Islet precursor cell (in vitro differentiated cells): ENCODE measurements around the gene DCST2.
A peak's percentile ranks its signal among the peaks of the same experiment; 100 is the strongest.
"Not testable (repeated sequence)": the region's sequence is repeated elsewhere in the genome, so short reads cannot be mapped to it uniquely, and the experiment has no call there.

Source experiments
- DNase-seq: peaks from one replicate; pipeline ENCODE4 v3.0.0-alpha.2; 2018

The DCST2 gene

DNA sequence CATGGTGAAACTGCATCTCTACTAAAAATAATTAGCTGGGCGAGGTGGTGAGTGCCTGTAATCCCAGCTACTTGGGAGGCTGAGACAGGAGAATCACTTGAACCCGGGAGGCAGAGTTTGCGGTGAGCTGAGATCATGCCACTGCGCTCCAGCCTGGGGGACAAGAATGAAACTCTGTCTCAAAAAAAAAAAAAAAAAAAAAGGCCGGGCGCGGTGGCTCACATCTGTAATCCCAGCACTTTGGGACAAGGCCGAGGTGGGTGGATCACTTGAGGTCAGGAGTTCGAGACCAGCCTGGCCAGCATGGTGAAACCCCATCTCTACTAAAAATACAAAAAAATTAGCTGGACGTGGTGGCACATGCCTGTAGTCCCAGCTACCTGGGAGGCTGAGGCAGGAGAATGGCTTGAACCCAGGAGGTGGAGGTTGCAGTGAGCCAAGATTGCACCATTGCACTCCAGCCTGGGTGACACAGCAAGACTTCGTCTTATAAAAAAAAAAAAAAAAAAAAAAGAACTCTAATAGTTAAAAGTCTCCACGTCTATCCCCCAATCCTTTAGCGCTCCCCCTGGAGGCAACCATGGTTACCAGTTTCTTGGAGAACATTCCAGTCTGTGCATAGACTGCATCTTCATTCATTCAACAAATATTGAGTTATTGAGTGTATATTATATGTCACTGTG, 38.1 kb downstream of the DCST2 start:
- DNase-seq = not testable (repeated sequence)

DNA sequence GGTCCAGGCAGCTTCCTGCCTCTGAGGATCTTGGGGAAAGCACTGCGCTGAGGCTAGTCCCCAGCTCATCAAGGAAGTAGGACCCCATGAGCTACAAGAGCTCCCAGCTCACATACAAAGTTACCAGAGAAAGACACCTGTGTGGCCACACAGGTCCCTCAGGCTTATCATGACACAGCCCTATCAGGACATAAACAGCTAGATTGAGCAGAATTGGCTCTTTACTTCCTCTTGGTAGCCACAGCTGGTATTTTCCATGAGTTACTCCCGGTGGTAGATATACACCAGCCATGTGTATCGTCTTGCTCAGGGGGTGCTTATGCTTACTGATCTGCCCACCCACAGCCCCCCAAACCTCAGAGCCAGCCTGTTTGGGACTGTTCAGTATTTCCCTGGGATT, 39.0 kb downstream of the DCST2 start:
- DNase-seq = no peak

DNA sequence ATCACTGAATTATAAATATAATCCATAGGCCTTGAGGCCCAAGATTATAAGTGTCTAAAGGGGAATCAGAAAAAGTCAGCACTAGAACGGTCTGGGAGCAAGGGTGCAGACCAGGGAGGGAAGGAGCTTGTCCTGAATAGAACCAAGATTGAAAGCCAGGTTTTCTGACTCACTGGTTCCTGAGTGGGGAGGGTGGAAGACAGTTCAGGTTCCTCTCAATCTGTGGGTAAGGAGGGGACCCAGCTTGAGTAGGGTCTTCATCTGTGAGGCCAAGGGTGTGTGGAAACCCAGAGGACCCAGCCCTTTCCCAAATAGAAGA, 39.4 kb downstream of the DCST2 start:
- DNase-seq = no peak

DNA sequence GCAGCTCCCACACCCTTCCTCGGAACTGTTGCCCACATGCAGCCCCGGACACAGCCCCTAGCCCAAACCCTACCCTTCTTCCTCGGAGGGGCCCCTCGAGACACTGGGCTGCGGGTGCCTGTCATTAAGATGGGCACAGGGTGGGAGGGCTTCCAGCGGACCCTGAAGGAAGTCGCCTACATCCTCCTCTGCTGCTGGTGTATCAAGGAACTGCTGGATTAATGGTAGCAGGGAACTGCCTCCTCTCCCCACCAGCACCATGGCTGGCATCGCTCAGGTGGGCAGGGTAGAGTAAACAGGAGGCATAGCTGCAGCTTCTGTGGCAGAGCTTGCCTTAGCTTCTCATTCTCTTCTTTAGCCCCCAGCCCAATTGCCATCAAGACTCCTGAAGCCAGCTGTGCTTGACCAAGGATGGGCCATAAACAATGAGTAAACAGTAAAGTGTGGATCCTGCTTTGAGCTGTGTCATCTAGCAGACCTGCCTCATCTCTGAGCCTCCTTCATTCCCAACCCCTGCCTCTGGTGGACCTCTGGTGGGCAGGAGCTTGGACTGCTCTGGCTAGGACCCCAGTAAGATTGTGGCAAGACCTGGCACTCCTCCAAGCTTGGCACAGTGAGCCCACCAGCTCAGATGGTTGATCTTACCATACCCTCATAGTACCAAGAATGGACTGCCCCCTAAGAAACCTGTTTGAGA, 39.9 kb downstream of the DCST2 start, which contains the start of gene LENEP:
Gene LENEP (plus strand): TSS at position 15 of the 697 bp plus-strand sequence. CDS start 22 bp downstream, at position 37.
- DNase-seq = no peak

DNA sequence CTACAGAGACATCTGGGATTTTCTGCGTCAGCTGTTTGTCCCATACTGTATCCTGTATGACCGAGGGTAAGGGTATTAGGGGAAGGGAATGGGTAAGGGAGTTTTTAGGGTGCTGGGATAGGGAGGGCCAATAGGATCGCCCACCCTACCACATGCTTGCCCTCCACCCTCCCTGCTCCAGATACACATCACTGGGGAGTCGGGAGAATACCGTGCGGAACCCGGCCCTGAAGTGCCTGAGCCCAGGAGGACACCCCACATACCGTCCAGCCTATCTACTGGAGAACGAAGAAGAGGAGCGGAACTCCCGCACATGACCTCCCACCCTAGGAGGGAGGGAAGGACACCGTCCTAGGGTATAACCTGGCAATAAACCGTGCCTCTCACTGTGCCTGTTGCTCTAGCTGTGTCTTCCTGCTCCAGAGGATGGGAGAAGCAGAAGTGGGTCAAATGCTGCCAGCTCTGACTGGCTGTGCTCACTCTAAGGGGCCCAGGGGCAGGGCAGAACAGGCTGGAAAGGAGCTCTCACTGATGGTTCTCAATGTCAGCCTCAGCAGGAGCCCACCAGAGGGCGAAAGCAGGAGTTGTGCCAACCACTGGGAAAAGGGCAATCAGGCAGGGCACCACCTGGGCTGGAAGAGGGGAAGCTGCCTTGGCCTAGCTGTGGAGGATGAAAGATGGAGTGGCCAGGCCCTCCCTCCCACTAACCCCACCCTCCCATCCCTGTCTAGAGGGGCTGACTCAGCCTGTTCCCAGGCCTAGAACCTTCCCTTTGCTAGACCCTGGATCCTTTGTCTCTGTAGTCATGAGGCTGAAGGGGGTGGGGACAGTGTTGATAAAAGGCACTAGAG, 40.6 kb downstream of the DCST2 start:
- peak; percentile 76 for DNase-seq

DNA sequence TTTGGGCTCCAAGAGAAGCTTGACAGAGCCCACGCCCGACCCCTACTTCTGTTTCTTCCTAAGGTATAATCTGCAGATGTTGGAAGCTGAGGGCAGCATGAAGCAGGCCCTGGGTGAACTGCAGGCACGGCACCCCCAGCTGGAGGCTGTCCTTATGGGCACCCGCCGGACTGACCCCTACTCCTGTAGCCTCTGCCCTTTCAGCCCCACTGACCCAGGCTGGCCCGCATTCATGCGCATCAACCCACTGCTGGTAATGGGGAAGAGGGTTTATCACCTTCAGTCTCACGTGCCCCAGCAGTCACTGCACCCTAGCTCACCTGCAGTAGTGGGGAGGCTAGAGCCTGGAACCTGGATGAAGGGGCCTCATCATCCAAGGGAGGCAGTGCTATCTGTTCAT, 43.3 kb downstream of the DCST2 start:
- DNase-seq = no peak

DNA sequence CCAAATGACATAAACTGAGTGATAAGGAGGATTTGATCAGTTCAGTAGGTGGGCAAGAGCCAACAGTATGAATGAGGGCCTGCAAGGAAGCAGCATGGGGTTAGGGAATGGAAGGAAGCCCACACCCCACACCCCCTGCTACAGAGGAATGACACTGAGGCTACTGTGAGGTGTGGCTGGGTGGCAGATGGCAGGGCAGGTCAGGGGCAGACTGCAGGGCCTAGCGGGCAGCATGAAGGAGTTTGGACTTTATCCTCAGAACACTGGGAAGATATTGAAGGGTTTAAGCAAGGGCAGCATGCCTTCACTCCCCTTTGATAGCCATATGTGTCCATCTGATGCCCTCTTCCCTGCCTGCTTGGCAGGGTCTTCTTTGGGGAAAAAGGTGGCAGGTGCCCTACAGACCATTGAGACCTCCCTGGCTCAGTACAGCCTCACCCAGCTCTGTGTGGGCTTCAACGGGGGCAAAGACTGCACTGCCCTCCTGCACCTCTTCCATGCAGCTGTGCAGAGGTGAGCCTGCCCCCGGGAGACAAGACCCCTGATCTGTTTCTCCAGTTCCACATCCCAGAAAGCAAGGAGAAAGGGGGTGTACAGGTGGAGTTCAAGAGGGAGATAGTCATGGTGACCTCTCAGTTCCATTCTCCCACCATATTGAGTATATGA, 44.3 kb downstream of the DCST2 start:
- no peak for DNase-seq

DNA sequence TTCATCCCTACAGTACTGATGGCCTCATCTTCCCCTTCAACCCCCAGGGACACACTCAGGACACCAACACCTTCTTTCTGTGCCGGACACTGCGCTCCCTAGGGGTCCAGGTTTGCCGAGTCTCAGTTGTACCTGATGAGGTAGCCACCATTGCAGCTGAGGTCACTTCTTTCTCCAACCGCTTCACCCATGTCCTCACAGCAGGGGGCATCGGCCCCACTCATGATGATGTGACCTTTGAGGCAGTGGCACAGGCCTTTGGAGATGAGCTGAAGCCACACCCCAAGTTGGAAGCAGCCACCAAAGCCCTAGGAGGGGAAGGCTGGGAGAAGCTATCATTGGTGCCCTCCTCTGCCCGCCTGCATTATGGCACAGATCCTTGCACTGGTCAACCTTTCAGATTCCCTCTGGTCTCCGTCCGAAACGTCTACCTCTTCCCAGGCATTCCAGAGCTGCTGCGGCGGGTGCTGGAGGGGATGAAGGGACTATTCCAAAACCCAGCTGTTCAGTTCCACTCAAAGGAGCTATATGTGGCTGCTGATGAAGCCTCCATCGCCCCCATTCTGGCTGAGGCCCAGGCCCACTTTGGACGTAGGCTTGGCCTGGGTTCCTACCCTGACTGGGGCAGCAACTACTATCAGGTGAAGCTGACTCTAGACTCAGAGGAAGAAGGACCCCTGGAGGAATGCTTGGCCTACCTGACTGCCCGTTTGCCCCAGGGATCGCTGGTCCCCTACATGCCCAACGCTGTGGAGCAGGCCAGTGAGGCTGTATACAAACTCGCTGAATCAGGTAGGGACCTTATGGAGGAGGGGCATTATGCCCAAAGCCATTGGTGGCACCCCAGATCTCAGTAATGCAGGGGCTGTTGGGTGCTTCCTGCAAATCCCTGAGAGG, 45.3 kb downstream of the DCST2 start:
- DNase-seq = no peak

DNA sequence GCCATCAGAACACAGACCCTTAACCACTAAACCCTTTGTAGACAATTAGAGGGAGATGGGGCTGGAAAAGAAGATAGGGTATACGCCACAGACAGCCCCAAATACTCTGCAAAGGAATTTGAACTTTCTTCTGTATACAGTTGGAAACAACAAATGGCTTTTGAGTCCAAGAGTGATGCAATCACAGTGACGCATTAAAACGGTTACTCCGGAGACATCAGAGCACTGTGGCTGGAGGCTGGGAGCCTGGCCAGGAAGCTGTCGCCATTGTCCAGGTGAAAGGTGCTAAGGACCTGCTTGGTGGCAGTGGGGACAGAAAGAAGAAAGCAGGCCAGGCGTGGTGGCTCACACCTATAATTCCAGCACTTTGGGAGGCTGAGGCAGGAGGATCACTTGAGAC, 46.3 kb downstream of the DCST2 start:
- DNase-seq = no peak

DNA sequence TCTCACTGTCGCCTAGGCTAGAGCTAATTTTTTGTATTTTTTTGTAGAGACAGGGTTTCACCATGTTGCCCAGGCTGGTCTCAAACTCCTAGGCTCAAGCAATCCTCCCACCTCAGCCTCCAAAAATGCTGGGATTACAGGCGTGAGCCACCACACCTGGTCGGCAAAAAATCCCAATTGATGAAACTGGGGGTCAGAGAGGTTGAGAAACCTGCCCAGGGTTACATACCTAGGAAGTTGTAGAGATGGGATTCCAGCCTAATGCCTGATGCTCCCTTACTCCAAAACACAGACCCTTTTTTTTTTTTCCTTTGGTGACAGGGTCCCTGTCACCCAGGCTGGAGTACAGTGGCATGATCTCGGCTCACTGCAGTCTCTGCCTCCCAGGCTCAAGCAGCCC, 46.8 kb downstream of the DCST2 start:
- not testable (repeated sequence) for DNase-seq

DNA sequence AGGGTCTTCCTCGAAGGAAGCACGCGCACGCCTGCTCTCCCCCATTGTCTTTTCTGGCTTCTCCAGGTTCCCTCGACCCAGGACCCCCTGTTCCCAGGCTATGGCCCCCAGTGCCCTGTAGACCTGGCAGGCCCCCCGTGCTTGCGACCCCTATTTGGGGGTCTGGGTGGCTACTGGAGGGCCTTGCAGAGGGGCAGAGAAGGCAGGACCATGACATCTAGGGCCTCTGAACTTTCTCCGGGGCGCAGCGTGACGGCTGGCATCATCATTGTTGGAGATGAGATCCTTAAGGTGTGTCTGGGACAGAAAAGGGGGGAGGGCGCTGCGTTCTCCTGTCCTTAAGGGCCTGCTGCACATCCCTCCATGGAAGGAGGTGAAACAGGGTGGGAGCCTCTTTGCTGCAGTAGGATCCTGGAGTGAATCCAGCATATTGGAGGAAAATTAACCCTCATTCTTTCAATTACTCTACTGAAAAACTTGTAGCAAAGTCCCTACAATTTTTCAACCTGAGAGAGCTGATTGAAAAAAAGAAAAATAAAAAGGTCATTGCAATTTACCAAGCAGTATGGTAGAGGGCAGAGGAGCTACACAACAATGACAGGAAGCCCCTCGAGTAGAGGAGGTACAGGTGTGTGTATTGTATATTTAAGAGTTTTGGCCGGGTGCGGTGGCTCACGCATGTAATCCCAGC, 49.7 kb downstream of the DCST2 start:
- DNase-seq = no peak

DNA sequence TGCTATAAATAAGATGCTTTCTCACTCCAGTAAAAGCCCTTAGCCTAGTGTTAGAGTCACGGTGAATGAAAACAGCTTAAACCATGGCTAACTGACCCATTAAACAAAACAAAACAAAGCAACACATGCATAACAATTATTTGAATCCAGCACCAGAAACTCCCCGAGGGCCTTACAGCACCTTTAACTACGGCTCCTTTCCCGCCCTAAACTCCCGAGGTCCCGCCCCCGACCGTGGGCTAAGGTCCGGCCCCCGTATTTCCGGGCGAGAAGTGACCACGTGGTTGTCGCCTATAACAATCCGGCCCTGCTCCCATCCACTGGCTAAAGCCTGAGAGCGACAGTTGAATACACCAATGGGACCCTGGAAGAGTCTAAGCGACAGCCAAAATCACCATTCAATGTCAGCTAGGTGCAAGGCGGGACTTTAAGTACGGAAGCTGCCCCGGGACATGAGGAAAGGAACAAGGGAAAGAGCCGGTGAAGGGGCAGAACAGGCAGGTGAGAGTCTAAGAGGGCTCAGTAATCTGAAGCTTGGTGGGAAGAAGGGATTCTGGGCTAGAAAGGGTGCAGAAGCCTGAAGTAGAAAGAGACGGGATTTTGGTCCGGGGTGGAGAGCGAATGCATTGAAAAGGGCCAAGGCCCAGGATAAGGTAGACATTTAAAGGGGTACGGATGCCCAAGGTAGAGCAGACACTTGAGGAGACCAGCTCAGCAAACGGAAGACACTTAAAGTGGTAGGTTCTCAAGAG, 50.5 kb downstream of the DCST2 start, which contains the start of gene FLAD1:
Gene FLAD1 (plus strand): TSS at position 448 of the 752 bp plus-strand sequence. CDS start 351 bp downstream, outside the sequence.
- peak; percentile 99 for DNase-seq

DNA sequence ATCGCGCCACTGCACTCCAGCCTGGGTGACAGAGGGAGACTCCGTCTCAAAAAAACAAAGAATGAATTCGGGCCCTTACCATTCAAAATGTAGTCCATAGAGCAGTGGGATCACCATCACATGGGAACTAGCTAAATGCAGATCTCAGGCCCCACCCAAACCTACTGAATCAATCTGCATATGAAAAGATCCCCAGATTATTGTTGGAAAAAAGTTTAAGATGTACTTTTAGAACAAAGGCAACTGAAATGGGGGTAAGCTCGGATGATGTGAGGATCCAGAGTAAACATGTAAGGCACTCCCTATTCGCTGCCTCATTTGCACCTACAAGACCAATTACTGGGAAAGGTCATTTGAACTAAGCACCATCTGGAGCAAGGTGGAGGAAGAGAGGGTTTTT, 51.2 kb downstream of the DCST2 start:
- DNase-seq = no peak

DNA sequence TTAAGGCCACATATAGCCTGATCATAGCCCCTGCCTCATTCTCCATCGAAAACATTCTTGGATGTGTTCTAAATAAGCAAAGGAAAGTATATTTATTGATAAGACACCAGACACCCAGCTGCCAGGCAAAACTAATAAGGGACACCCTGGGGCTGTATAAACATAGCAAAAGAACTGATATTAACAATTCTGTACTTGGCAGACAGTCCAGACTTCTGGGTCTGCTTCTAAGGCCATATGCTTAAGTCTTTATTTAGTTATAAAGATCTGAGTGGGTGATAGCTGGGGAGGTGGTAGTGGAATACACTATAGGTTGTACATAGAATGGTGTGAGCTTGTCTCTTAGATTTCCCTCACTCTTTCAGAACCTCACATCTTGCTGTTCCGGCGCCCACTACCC, 55.2 kb downstream of the DCST2 start:
- no peak for DNase-seq

DNA sequence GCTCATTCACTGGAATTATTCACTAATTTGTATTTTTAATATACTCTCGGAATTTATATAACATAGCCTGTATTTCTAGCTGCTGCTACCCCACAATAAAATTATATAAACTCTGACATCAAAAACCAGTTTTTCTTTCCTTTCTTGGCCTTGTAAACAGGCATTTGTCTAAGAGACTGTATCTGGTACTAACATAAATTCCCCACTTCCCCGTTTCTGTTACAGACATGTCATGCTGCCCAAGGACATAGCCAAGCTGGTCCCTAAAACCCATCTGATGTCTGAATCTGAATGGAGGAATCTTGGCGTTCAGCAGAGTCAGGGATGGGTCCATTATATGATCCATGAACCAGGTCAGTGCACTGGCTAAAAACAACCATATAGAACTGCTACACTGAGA, 55.8 kb downstream of the DCST2 start:
- DNase-seq = not testable (repeated sequence)

DNA sequence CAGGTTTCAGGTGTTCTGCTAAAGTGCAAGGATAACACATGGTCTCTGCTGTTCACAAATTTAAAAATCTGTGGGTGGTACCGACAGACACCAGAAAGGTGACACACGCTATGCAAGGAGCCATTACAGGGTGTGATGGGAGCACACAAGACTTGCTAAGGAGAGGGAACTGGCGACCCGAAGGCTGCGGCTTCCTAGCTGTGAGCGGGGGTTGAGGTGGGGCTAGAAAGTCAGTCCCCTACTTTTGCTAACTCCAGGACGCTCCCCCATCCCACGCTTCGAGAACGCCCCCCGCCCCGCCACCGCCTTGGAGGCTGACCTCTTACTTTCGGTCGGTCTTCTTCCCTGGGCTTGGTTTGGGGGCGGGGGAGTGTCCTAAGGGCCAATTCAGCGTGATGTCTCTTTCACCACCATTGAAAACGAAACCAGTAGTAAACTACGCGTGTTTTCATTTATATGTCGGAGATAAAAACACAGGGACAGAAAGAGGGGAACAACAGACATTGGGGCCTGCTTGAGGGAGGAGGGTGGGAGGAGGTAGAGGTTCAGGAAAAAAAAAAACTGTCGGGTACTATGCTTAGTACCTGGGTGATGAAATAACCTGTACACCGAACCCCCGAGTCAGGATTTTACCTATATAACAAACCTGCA, 58.0 kb downstream of the DCST2 start:
- peak; percentile 68 for DNase-seq

DNA sequence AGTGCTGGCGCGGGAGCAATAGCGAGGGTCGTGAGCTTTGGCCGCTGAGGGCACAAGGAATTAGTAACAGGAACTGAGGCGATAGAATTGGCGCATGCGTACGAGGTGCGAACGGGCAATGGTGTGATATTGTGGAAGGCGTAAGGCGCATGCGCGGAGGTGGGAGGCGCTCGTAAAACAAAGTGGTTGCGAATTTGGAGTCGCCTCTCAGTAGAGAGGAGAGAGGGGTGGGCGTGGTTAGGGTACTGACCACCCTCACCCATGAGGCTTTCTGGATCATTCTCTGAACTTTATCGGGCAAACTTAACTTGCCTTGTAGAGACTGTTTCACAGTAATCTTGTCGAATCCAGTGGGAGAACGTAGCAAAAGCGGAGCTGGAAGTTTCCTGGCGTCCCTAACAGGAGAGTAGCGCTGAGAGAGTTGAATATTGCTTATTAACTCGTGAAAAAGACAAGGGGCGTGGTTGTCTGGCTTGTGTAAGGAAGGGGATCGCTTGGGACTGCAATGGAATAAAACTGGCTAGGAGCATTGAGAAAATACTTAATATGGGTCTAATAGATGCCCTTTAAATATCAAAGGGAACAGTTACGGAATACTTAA, 58.7 kb downstream of the DCST2 start:
- peak; percentile 97 for DNase-seq

DNA sequence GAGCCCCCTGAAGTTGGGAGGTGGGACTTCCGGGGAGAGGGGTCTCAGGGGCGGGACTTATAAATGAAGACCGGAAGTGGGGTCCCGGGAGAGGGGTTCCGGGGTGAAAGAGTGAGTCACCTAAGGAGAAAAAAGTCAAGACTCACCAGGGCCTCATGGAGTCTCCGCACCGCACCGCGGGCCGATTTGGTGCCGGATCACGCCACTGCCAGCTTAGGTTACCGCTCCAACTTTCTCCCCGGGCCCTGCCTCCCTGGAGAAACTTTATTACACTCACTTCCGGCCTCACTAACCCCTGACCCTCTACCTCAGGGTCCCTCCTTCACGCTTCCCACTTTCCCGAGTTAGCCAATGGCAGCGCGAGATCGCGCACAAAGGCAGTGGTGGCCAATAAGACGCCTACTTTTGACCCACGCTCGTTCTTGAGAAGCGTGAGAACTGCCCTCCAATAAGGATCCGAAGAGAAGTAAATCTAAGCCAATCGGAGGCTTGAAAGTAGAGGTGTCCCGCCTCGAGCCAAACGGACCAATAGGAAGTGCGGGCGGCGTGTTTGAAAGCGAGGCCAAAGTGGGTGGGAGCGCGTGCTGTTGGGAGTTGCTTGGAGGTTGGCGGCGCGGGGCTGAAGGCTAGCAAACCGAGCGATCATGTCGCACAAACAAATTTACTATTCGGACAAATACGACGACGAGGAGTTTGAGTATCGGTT, 59.3 kb downstream of the DCST2 start, which contains the start of gene CKS1B:
Gene CKS1B (plus strand): TSS at position 580 of the 706 bp plus-strand sequence. CDS start 65 bp downstream, at position 645.
- peak; percentile 100 for DNase-seq
